Right hindlimb (tissue), 1 donor: ENCODE data around the gene PARP11.

Source experiments
- DNase-seq: peaks from one replicate; pipeline ENCODE4 v3.0.0-alpha.2; 2018

Gene PARP11

DNA sequence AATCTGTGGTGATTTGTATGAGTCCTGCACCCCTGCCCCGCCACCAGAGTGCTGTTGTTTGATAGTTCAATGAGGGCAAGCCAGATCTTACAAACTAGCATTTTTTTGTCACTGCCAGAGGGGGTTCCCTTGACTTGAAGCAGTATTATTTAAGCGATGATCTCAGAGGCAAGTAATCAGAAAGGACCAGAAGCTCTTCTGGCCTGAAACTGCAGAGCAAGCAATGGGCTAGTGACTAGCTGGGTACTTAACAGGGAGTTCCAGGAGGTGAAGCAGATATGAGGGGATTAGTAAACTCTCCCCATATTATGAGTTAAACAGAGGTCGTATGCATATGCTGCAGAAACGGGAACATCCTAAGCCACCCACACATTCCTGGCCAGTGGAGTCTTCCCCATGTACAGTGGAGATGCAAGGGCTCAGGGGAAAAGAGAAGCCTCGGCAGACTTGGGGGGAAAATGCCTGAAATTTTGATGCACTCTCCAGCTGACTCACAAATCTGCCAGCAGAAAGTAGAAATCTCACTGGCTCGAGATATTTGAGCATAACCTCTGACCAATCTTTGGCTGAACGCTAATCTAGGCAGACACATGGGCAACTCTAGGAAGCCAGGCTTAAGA, 112.0 kb downstream of the PARP11 start:
- no peak for DNase-seq

GRCh38 chr12:3759878-3760277, 113.3 kb downstream of the PARP11 start:
- no peak for DNase-seq
